HG03457 (cell line): ENCODE data around the gene NT5C1A.

Source experiments
- ATAC-seq: cut with Tn5 transposase; IDR thresholded peaks from one replicate; pipeline ENCODE4 v1.9.1; 2021; ENCODE audit warnings: moderate number of reproducible peaks; ENCODE audit not compliant: unreplicated experiment

The NT5C1A gene

DNA sequence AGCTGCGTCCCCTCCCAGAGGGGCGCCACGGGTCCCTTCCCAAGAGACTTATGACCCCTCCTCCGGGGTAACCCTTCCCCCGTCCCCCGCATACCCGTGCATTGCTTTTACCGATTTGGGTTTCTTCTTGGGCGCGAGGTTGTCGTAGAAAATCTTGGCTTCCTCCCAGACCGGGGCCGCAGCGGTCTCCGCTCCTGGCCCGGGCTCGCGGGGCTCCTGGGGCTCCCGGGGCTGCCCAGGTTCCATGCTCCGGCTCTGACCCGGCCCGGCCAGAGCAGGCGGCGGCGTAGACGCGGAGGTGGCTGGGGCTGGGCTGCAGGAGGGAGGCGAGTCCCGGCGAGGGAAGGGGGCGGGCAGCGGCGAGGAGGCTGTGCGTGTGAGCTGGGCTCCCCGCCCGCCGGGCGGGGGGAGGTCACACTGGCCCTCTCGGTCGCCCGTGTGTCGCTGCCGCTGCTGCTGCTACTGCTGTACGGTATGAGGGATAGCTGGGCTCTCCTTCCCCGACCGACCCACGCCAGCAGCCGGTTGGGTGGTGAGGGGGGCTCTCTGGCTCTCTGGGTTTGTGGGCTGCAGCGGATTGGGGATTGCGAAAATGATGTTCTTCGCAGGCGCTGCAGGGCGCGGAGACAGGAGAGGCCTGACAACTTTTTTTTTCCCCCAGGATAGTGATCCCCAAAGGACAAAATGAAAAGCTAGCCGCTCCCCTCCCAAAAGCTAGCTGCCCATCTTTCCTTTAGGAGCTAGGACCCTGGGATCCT lies at the start of gene NT5C1A:
Gene NT5C1A (minus strand): TSS at position 315 of the 758 bp plus-strand sequence. CDS start 69 bp downstream, at position 246.
- no peak for ATAC-seq

DNA sequence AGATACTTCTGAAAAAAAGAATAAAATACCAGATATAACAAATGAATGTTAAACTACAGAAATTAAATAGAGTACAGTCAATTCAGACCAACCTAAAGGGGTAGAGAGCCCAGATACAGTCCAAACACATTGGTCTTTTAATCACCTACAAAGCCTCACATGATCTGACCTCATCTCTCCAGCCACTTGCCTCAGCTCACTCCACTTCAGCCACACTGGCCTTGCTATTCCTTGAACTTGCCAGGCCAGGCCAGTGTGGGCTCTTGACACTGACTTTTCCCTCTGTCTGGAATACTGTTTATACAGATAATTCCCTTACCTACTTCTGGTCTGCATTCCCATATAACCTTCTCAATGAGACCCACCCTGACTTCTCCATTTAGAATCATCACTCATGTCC lies 49.8 kb upstream of the NT5C1A start:
- ATAC-seq = no peak

DNA sequence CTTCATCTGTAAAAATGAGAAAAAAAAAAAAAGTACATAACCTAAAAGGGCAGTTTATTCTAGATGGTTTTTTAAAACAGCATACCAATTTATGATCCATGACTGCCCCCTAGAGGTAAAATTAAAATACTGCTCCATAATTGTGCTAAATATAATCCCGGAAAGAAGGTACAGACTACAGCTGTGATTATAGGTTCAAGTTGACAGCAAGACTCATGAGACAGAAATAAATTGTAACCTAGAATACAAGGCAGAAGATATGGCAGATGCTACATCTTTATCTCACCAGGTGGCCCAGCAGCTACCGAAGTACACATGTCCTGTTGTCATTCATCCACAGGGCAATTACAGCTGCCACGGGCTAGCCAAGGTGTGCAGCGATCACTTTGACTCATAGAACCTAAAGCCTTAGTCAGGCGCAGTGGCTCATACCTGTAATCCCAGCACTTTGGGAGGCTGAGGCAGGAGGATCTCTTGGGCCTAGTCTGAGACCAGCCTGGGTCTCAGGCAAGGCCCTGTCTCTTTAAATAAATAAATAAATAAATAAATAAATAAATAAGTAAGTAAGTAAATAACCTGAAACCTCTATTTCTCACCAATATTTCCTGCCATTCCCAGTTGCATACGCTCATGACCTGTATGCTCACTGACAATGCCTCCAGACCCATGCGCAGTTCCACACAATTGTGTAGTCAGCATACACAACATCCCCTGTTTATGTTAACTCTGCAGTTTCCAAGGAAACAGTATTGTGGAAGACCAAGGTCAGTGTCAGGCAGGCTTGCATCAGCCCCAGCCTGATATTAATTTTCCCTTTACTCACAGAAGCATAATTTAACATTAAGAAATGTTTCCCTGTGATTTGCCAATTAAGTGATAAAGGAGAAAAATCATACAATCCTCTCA lies 48.4 kb upstream of the NT5C1A start:
- ATAC-seq = no peak

DNA sequence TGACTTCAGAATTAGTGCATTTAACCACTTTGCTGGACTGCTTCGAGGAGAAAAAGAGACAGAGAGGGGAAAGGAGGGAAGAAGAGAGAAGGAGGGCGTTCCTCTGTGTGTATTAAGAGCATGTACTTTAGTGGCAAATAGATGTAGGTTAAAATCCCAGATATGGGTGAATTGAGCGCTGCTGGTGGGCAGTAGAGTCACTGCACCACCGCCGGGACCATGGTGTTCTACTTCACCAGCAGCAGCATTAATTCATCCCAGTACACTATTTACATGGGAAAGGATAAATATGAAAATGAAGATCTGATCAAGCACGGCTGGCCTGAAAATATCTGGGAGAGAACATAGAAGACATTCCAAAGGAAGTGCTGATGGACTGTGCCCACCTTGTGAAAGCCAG lies 45.9 kb upstream of the NT5C1A start:
- ATAC-seq = no peak

DNA sequence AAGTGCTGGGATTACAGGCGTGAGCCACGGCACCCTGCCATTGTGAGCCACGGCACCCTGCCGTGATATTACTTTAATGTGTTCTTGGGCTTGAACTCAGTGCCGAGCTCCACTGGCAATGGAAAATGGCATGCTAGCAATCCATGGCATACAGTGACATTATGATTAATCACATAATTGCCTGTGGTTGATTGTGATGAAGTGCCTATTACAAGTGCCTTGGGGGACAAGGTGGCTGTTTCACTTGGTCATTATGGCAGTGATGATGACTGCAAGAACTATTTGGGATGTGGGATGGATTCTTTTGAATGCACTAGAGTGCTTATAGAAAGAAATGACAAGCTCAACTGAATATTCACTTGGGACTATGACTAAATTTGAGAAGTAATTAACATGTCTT lies 41.6 kb upstream of the NT5C1A start:
- ATAC-seq = no peak

DNA sequence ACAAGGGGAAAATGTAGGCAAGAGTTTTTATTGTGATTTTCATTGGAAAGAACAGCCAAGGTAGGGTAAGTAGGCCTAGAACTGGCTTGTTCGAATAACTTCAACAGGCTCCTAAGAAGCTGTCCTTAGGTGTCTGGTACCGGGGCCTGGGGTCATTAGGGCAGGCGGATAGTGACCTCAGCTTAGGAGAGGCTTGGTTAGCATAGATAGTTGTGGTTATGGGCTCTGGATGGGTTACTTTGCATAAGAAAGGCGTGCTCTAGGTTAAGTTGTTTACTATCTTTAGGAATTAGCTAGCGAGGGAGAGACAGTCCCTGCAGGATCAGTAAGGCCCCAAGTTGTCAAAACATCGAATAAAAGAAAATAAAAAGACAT lies 40.0 kb upstream of the NT5C1A start:
- no peak for ATAC-seq

DNA sequence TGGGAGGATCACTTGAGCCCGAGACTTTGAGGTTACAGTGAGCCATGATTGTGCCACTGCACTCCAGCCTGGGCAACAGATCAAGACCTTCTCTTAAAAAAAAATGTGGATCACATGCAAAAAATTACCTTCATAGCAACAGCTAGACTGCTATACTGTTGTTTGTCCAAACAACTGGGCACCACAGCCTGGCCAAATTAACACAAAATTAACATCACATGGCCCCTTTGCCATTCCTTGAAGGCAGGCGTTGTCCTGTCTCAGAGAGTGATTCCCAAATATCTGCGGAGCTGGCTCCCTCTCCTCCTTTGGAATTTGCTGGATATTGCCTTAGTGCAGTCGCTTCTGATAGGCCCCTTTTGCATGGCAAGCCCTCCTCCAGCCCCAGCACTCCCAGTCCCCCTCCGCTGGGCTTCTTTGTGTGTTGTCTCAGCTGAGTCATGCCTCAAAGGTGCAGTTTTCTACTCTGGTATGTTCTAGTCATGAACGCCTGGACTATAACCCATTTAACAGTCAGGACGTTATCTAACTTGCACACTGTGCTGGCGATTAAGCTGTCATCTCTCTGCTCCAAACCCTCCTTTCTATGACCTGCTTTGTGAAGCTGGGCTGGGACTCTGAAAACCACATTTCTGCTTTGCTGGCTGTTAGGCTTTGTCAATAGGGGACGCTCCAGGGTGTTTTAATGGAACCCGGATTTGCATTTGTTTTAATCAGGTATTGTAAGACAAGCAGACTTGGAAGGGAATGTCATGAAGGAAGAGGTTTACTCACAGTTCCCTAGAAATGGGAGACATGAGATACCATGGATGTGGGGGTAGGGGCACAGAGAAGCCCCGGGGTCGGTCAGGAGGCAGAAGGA lies 39.4 kb upstream of the NT5C1A start:
- no peak for ATAC-seq

DNA sequence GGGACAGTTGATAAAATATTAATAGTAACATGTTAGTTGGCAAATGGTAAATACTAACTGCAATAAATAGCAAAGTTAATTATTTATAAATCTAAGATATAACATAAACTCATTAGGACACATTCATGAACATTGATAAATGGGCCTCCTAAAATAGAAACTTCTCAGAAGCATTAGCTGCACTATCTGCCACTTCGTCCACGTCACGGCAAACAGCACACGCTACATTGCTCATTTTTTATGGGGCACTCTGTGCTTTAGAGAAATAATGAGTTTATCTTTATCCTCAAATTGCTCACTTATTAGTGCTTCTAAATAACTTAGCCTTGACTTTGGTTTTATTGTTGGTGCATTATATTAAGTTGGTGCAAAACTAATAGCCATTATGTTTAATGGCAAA lies 35.6 kb upstream of the NT5C1A start:
- ATAC-seq = no peak

DNA sequence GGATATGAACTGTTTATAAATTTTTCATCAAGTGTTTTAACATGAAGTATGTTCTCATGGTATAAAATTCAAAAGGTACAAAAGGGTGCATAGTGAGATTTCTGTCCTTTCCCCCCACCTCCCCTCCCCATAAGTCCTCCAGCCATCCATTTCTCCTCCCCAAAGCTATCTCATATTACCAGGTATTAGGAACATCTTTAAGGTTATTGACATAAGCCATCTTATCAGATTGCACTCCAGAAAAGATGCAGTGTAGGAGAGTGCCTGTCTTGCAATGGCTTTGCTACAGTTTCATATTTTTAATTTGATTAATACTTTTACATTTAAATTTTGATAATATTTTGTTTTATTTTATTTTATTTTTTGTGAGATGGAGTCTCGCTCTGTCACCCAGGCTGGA lies 32.9 kb upstream of the NT5C1A start:
- ATAC-seq = no peak

DNA sequence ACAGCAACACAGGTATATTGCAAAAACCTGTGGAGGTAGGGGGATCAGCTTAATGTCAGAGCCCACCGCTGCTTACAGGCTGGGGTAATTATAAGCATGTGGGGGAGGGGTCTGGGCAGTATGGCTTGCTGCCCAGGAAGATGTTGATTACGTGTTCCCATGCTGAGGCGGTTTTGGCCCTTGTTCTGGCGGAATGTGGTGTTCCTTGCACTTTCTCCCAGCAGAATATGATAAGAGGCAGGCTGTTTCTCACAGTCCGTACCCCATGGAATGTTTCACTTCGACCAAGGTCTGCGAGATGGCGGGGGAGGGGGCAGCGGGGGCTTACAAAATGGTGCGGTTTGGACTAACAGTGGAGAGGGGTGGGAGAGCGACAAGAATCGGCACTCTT lies 29.1 kb upstream of the NT5C1A start:
- no peak for ATAC-seq

DNA sequence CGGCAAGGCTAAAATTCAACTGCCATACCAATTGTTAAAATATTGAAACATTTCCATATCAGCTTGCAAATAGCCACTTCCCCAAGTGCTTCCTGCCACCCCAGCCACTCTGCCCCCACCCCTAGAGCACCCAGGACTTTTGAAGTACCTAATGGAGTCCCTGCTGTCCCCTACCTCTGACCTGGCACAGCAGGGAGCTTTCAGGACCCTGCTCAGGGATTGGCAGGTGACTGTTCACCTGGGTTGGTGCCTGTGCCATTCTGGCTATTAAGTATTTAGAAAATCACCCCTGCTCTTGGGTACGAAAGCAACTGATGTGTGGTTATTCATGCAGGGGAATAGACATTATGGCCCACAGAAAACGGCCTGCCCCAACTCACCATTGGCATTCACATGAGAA lies 28.4 kb upstream of the NT5C1A start:
- no peak for ATAC-seq

DNA sequence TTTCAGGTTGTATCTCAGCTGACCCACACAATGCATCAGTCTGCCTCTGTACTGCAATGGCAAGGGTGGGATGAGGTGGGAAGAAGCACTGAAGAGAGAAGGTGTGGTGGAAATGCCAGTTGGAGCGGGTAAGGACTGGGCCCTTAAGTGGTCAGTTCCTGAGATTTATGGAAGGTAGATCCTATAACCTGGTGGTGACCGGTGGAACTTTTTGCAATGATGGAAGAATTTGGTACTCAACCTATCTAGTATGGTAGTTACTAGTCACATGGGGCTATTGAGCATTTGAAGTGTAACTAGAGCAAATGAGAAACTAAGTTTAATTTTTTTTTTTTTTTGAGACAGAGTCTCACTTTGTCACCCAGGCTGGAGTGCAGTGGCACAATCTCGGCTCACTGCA lies 27.5 kb upstream of the NT5C1A start:
- ATAC-seq = no peak

DNA sequence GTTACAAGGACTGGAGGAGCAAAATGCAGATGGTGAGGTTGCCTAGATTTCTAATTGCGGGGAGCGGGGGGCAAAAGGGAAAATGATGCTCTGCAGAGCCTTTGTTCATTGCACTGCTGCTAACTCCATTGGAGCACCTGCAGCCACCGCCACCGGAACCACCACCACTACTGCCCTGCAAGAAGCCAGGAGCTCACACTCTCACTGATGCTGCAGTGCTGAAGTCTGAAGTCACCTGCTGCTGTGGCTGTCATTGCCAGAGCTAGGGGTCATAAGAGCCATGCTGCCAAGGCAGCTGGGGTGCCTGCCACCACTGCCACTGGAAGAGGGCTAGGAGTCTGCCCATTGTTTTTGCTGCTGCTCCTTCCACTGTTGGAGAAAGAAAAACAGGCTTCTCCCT lies 26.7 kb upstream of the NT5C1A start:
- no peak for ATAC-seq

DNA sequence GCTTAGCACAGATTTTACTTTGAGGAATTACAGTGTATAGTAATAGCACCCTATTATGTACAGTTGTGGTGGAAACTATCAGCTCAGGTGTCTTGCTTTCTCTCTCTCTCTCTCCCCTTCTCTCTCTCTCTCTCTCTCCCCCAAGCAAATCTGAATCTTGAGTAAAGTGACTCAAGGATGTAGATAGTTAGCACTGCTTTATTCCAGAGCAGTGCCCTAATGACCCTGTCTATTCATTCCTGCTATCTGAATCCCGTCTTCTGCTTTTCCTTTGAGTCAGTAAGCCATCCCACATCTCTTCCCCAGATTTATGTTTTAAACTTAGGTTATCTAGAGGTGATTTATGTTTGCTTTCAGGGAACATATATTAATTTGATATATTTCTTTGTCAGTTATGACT lies 24.5 kb upstream of the NT5C1A start:
- ATAC-seq = no peak

DNA sequence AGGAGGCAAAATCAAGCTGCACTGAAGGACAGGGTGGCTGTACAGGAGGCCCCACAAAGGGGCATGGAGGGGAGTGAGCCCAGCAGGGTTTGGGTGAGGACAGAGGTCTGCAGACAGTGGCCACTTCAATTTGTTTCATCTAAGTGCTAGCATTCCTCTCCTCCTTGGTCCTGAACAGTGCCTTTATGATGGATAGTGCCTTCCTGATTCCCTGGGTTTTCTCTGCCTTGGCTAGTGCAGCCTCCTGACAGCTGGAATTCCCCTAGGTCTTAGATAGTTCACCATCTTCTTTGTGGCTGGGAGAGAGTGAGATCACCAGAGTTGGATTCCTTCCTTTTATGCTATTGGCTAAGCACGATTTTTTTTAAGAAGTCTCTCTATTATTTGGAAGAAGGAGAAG lies 23.1 kb upstream of the NT5C1A start:
- no peak for ATAC-seq

DNA sequence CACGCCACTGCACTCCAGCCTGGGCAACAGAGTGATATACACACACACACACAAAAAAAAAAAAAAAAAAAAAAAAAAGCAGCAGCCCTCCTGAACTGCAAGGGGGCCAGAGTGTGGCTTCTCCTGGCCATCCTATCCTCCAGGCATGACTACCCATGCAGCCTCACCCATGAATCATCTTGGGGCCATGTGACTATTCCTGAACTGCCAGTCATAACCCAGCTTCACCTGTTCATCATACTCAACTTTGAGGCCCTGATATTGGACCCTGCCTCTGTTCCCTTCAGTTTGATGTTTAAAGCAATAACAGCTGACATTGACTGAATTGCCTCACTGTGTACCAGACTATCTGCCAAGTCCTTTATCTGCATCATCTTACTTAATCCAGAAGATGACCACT lies 22.1 kb upstream of the NT5C1A start:
- no peak for ATAC-seq

DNA sequence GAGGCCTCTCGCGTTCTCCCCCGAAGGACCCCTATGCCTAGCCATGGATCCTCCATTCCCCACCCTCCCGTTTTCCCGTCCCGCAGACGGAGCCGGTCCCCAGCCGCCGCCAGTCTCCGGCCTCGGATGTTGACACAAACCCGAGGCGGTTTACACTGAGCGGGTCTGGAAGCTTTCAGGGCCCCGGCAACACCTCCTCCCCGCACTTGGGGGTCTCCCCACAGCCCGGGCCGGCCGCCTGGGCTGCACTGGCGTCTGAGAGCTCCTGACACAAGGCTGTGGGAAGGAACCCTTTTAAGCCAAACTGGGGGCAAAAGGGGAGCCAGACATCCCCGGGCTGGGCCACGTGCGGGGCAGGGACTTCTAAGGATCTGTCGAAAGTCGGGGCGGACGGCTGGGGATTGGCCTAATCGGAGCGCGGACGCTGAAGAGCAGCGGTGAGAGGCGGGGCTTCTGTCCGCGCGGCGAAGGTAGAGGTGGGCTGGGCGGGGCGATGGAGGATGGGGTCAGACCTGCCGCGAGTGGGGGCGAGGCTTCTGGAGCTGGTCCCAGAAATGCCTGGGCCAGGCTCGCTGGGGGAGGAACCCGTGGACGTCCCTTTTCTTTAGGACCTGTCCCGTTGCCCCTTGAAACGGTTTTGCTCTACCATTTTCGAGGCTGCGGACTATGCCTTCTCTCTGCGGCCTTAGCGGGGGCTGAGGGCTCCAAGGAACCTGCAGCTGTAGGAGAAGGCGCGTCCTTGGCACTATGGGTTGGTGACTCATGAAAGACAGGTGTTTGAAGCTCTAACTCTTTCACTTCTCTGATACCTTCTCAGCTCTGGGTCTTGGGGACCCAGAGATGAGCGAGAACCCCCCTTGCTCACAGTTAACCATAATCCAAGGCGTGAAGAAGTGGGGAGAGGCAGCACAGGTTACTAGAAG lies 20.5 kb upstream of the NT5C1A start:
- no peak for ATAC-seq

DNA sequence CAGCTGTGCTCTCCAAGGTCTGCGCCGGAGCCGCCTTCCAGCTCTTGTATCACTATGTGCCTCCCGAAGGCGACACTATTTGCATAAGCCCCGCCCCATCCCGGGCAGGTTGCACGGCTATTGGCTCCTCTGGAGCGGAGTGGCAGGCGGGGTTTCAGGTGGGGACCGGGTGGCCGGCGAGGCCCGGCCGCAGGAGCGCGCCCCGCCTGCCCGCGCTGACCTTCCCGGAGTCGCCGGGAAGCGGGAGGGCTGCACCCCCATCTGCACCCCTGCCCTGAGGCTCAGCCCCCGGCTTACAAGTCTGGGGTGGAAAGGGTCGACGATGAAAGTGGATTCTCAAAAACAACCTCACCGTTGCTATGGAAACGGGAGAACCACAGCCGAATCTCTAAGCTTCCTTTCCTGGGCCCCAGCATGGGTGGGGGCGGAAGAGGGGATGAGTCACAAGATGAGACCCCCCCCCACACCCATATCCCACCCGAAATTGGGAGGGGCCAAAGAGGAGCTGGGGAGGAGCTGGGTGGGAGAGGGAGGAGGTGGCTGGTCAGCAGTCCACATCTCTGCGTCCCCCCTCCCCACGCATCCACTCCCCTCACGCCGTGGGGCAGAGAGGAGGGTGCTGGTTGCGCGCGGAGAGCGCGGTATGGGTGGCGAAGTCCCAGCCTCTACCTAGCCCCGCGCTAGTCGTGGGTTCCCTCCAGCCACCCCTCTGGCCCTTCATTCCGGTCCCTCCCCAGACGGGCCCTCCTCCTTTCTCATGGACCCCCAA lies 19.7 kb upstream of the NT5C1A start, which contains the start of gene HPCAL4:
Gene HPCAL4 (minus strand): TSS at position 51 of the 769 bp plus-strand sequence. CDS start 6,830 bp downstream, outside the sequence.
- ATAC-seq = peak; percentile 57

DNA sequence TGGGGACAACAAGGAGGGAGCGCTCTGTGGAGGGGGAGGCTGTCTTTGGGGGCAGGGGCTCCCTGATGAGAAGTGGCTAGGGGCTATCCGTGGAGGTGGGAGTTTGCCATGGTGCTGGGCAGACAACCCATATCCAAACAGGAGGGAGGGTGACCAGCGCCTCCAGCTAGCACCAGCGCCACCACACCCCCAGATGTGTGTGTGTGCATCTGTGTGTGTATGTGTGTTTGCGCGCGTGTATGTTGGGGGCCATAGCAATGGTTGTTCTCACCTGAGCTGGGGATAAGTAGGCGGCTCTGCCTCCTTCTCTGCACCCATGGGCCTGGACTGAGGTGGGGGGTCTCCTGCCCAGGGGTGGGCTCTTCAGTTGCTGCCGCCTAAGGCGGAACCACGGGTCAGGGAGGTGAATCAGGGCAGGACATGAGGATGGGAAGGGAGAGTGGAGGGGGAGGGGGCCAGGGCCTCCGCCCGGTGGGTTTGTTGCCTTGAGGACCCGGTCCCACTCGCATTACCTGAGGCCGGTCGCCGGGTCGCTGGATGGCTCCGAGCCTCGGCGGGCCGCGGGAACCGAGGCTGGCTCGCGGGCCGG lies 19.0 kb upstream of the NT5C1A start:
- no peak for ATAC-seq
